Measurements from ENCODE around the gene LRRC75A.

DNA sequence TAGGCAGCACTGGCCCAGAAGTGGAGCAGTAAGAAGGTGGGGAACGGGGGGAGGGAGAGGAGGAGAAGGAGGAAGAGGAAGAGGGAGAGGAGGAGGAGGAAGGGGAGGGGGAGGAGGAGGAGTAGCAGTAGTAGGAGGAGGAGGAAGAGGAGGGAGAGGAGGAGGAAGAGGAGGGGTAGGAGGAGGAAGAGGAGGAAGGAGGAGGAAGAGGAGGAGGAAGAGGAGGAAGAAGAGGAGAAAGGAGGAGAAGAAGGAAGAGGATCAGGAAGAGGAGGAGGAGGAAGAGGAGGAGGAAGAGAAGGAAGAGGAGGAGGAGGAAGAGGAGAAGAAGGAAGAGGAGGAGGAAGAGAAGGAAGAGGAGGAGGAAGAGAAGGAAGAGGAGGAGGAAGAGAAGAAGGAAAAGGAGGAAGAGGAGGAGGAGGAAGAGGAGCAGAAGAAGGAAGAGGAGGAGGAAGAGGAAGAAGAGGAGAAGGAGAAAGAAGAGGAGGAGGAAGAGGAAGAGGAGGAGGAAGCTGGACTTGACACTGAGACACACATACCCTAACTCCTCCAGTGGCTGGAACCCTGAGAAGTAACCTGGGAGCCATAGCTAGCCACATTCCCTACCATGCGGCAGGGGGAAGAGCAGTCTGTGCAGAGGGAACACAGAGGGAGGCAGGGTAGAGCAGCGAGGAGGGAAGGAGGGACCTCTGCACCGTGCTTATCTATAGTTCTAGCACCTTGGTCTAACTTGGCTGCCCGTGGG is 35.8 kb downstream of the LRRC75A start:
- TF ChIP-seq TAF1 (IDR thresholded peaks at IDR 0.05; ENCODE audit: low read depth): no peak
- TF ChIP-seq, protein P1, sequence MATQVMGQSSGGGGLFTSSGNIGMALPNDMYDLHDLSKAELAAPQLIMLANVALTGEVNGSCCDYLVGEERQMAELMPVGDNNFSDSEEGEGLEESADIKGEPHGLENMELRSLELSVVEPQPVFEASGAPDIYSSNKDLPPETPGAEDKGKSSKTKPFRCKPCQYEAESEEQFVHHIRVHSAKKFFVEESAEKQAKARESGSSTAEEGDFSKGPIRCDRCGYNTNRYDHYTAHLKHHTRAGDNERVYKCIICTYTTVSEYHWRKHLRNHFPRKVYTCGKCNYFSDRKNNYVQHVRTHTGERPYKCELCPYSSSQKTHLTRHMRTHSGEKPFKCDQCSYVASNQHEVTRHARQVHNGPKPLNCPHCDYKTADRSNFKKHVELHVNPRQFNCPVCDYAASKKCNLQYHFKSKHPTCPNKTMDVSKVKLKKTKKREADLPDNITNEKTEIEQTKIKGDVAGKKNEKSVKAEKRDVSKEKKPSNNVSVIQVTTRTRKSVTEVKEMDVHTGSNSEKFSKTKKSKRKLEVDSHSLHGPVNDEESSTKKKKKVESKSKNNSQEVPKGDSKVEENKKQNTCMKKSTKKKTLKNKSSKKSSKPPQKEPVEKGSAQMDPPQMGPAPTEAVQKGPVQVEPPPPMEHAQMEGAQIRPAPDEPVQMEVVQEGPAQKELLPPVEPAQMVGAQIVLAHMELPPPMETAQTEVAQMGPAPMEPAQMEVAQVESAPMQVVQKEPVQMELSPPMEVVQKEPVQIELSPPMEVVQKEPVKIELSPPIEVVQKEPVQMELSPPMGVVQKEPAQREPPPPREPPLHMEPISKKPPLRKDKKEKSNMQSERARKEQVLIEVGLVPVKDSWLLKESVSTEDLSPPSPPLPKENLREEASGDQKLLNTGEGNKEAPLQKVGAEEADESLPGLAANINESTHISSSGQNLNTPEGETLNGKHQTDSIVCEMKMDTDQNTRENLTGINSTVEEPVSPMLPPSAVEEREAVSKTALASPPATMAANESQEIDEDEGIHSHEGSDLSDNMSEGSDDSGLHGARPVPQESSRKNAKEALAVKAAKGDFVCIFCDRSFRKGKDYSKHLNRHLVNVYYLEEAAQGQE (IDR thresholded peaks at IDR 0.05; ENCODE audit: low read depth): no peak

All from Ishikawa (cell line).